Loucy (cell line): Measurements from ENCODE around the gene SGCA.

Experiments used
- H2AFZ ChIP-seq: fragments of 200-600 bp; sonication (generic); 2 replicates; pipeline ENCODE4 v1.6.0; 2016; ENCODE audit warnings: antibody characterized with exemption, mild to moderate bottlenecking, low read length, moderate library complexity
- H3F3A ChIP-seq: fragments of 200-600 bp; 2 replicates; pipeline ENCODE4 v1.6.0; 2016; ENCODE audit warnings: antibody characterized with exemption, low read depth, mild to moderate bottlenecking
- H3K27me3 ChIP-seq: fragments of 200-600 bp; sonication (generic); 2 replicates; pipeline ENCODE4 v1.6.1; 2014; ENCODE audit warnings: low read length, mild to moderate bottlenecking; ENCODE audit not compliant: insufficient read depth, poor library complexity, severe bottlenecking
- H3K36me3 ChIP-seq: fragments of 200-600 bp; sonication (generic); 2 replicates; pipeline ENCODE4 v1.6.1; 2016; ENCODE audit warnings: low read length; ENCODE audit not compliant: insufficient read depth
- H3K4me1 ChIP-seq: fragments of 200-600 bp; sonication (generic); 2 replicates; pipeline ENCODE4 v1.5.1; 2014; ENCODE audit warnings: low read length, mild to moderate bottlenecking; ENCODE audit not compliant: insufficient read depth, poor library complexity, severe bottlenecking
- H3K4me2 ChIP-seq: fragments of 200-600 bp; sonication (generic); 2 replicates; pipeline ENCODE4 v1.6.0; 2014; ENCODE audit warnings: antibody characterized with exemption, low read length, low read depth, mild to moderate bottlenecking; ENCODE audit not compliant: poor library complexity, severe bottlenecking
- H3K4me3 ChIP-seq: fragments of 200-600 bp; sonication (generic); 2 replicates; pipeline ENCODE4 v1.5.1; 2014; ENCODE audit warnings: low read length, mild to moderate bottlenecking, mixed read lengths; ENCODE audit not compliant: poor library complexity, severe bottlenecking
- H3K79me2 ChIP-seq: fragments of 200-600 bp; sonication (generic); 2 replicates; pipeline ENCODE4 v1.6.1; 2014; ENCODE audit warnings: low read length; ENCODE audit not compliant: insufficient read depth
- H3K9ac ChIP-seq: fragments of 200-600 bp; sonication (generic); 2 replicates; pipeline ENCODE4 v1.6.0; 2014; ENCODE audit warnings: mild to moderate bottlenecking, low read depth, low read length, moderate library complexity; ENCODE audit not compliant: poor library complexity, severe bottlenecking
- H3K9me2 ChIP-seq: fragments of 200-600 bp; sonication (generic); replicated peaks from 2 replicates; pipeline ENCODE4 v1.6.1; 2016; ENCODE audit warnings: low read depth, low read length, mixed read lengths
- H3K9me3 ChIP-seq: fragments of 200-600 bp; sonication (generic); 2 replicates; pipeline ENCODE4 v1.6.1; 2014; ENCODE audit warnings: mild to moderate bottlenecking, antibody characterized with exemption, low read length, low read depth; ENCODE audit not compliant: insufficient read depth
- H4K20me1 ChIP-seq: fragments of 200-600 bp; sonication (generic); 2 replicates; pipeline ENCODE4 v1.6.0; 2014; ENCODE audit warnings: antibody characterized with exemption, low read length, mild to moderate bottlenecking; ENCODE audit not compliant: insufficient read depth, poor library complexity, severe bottlenecking
- CTCF ChIP-seq: fragments of 200-600 bp; sonication (generic); conservative IDR thresholded peaks from 2 replicates; pipeline ENCODE4 v1.5.1; 2014; ENCODE audit warnings: mild to moderate bottlenecking, antibody characterized with exemption, low read length
- EZH2phosphoT487 ChIP-seq: fragments of 200-600 bp; IDR thresholded peaks from 2 replicates; pipeline ENCODE4 v1.6.1; 2018; ENCODE audit warnings: antibody characterized with exemption, mild to moderate bottlenecking, moderate library complexity, borderline replicate concordance

Gene SGCA

GRCh38 chr17:50189550-50190292, 23.9 kb downstream of the SGCA start:
- no peaks in the 10 kb centered on the region for H3K9me3 ChIP-seq
- no peaks in the 10 kb centered on the region for H3K36me3 ChIP-seq
- no peaks in the 10 kb centered on the region for H4K20me1 ChIP-seq
- H3K27me3 ChIP-seq, result no peaks in the 10 kb centered on the region
- no peaks in the 10 kb centered on the region for H3K9me2 ChIP-seq
- H3K4me2 ChIP-seq, result no peak overlapping the region
- H2AFZ ChIP-seq, result no peak overlapping the region
- H3K9ac ChIP-seq, result no peak overlapping the region
- no peak for TF ChIP-seq CTCF
- no peak for TF ChIP-seq EZH2phosphoT487
- no peak overlapping the region for H3K4me3 ChIP-seq
- H3K4me1 ChIP-seq, result no peaks in the 10 kb centered on the region
- H3K79me2 ChIP-seq, result no peaks in the 10 kb centered on the region
- no peaks in the 10 kb centered on the region for H3F3A ChIP-seq

GRCh38 chr17:50190293-50190602, 24.4 kb downstream of the SGCA start:
- H3K4me3 ChIP-seq, result no peak overlapping the region
- H3F3A ChIP-seq, result no peaks in the 10 kb centered on the region
- no peaks in the 10 kb centered on the region for H3K9me3 ChIP-seq
- TF ChIP-seq EZH2phosphoT487, result no peak
- TF ChIP-seq CTCF, result no peak
- H3K4me1 ChIP-seq, result no peaks in the 10 kb centered on the region
- no peaks in the 10 kb centered on the region for H4K20me1 ChIP-seq
- H2AFZ ChIP-seq, result no peak overlapping the region
- H3K27me3 ChIP-seq, result no peaks in the 10 kb centered on the region
- no peaks in the 10 kb centered on the region for H3K9me2 ChIP-seq
- no peak overlapping the region for H3K4me2 ChIP-seq
- no peaks in the 10 kb centered on the region for H3K79me2 ChIP-seq
- H3K9ac ChIP-seq, result no peak overlapping the region
- no peaks in the 10 kb centered on the region for H3K36me3 ChIP-seq

GRCh38 chr17:50190603-50191358, 25.0 kb downstream of the SGCA start:
- no peaks in the 10 kb centered on the region for H3K4me1 ChIP-seq
- H3K4me3 ChIP-seq, result no peak overlapping the region
- H2AFZ ChIP-seq, result no peak overlapping the region
- no peaks in the 10 kb centered on the region for H3K79me2 ChIP-seq
- no peaks in the 10 kb centered on the region for H3K9me2 ChIP-seq
- no peak for TF ChIP-seq EZH2phosphoT487
- no peak for TF ChIP-seq CTCF
- no peaks in the 10 kb centered on the region for H3F3A ChIP-seq
- H3K9ac ChIP-seq, result no peak overlapping the region
- H3K27me3 ChIP-seq, result no peaks in the 10 kb centered on the region
- no peaks in the 10 kb centered on the region for H4K20me1 ChIP-seq
- no peaks in the 10 kb centered on the region for H3K9me3 ChIP-seq
- H3K4me2 ChIP-seq, result no peak overlapping the region
- H3K36me3 ChIP-seq, result no peaks in the 10 kb centered on the region
